ENCODE results near the gene LIN54.

LIN54 gene

GRCh38 chr4:82965763-82966162 lies 44.9 kb downstream of the LIN54 start:
- no peak for TF ChIP-seq Cebpa-rat (IDR thresholded peaks at IDR 0.05)
- no peak overlapping the region for H3K4me3 ChIP-seq
- no peak overlapping the region for H3K4me2 ChIP-seq
- no peaks in the 10 kb centered on the region for H3K4me1 ChIP-seq
- peaks cover 11% of the 10 kb centered on the region; the same call in 1 of the 2 replicates for H3K9me3 ChIP-seq
- peaks cover 83% of the 10 kb centered on the region for H3K36me3 ChIP-seq
- H4K20me1 ChIP-seq: no peaks in the 10 kb centered on the region
- no peaks in the 10 kb centered on the region for H3K27me3 ChIP-seq
- H3K27ac ChIP-seq: no peak overlapping the region
- H3K9ac ChIP-seq: no peak overlapping the region

DNA sequence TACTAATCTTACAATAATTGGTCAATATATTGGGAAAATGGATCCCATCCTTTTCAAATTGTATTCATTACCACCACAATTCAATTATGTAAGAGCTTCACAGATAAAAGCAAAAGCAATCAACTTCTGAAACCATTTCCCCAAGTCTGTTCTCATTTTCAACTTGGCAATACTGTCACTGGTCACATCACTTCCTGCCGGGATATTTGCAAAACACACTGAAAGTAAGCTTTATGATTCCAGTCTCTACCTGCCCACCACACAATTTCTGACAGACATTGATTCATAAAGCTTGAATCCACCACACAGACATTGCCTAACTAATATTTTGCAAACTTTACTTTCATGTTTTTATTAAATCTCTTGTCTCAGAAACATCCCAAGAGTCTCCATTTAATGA lies 53.6 kb downstream of the LIN54 start:
- H3K27me3 ChIP-seq: no peaks in the 10 kb centered on the region
- H3K9ac ChIP-seq: no peak overlapping the region
- H3K36me3 ChIP-seq: peaks cover 81% of the 10 kb centered on the region
- no peaks in the 10 kb centered on the region for H3K4me1 ChIP-seq
- H3K9me3 ChIP-seq: peaks cover 5% of the 10 kb centered on the region; the same call in 1 of the 2 replicates
- H3K27ac ChIP-seq: no peak overlapping the region
- H3K4me2 ChIP-seq: no peak overlapping the region
- H3K4me3 ChIP-seq: no peak overlapping the region
- no peak for TF ChIP-seq Cebpa-rat (IDR thresholded peaks at IDR 0.05)
- H4K20me1 ChIP-seq: no peaks in the 10 kb centered on the region

- Histone ChIP-seq H3K36me3 (peaks cover 69% of the 10 kb centered on the region), H3K27ac (no peak overlapping the region), H3K4me3 (no peak overlapping the region), H3K9ac (no peak overlapping the region), H3K27me3 (no peaks in the 10 kb centered on the region), H3K4me1 (no peaks in the 10 kb centered on the region), H3K4me2 (no peak overlapping the region), H3K9me3 (peaks cover 5% of the 10 kb centered on the region; the same call in 1 of the 2 replicates), H4K20me1 (no peaks in the 10 kb centered on the region)
- TF ChIP-seq Cebpa-rat (IDR thresholded peaks at IDR 0.05): no peak
Measured at GRCh38 chr4:82954212-82954611, 56.4 kb downstream of the LIN54 start.

GRCh38 chr4:82951196-82951595 lies 59.4 kb downstream of the LIN54 start:
- H3K27ac ChIP-seq: no peak overlapping the region
- no peak for TF ChIP-seq Cebpa-rat (IDR thresholded peaks at IDR 0.05)
- no peak overlapping the region for H3K4me2 ChIP-seq
- peaks cover 5% of the 10 kb centered on the region; the same call in 1 of the 2 replicates for H3K9me3 ChIP-seq
- no peak overlapping the region for H3K9ac ChIP-seq
- no peak overlapping the region for H3K4me3 ChIP-seq
- H4K20me1 ChIP-seq: no peaks in the 10 kb centered on the region
- no peaks in the 10 kb centered on the region for H3K27me3 ChIP-seq
- peaks cover 53% of the 10 kb centered on the region for H3K36me3 ChIP-seq
- H3K4me1 ChIP-seq: no peaks in the 10 kb centered on the region

- Histone ChIP-seq H3K9ac (no peak overlapping the region), H3K4me1 (no peaks in the 10 kb centered on the region), H4K20me1 (no peaks in the 10 kb centered on the region), H3K36me3 (peaks cover 60% of the 10 kb centered on the region), H3K27me3 (no peaks in the 10 kb centered on the region), H3K4me3 (no peak overlapping the region), H3K9me3 (peaks cover 5% of the 10 kb centered on the region; the same call in 1 of the 2 replicates), H3K4me2 (no peak overlapping the region), H3K27ac (no peak overlapping the region)
- no peak for TF ChIP-seq Cebpa-rat (IDR thresholded peaks at IDR 0.05)
Measured at GRCh38 chr4:82948647-82949204, 61.9 kb downstream of the LIN54 start.

GRCh38 chr4:82947498-82947897 lies 63.1 kb downstream of the LIN54 start:
- H3K36me3 ChIP-seq: peaks cover 58% of the 10 kb centered on the region
- H3K9me3 ChIP-seq: no peaks in the 10 kb centered on the region
- no peaks in the 10 kb centered on the region for H3K27me3 ChIP-seq
- no peaks in the 10 kb centered on the region for H3K4me1 ChIP-seq
- no peak overlapping the region for H3K9ac ChIP-seq
- no peak for TF ChIP-seq Cebpa-rat (IDR thresholded peaks at IDR 0.05)
- H3K27ac ChIP-seq: no peak overlapping the region
- H3K4me3 ChIP-seq: no peak overlapping the region
- H3K4me2 ChIP-seq: no peak overlapping the region
- H4K20me1 ChIP-seq: no peaks in the 10 kb centered on the region

DNA sequence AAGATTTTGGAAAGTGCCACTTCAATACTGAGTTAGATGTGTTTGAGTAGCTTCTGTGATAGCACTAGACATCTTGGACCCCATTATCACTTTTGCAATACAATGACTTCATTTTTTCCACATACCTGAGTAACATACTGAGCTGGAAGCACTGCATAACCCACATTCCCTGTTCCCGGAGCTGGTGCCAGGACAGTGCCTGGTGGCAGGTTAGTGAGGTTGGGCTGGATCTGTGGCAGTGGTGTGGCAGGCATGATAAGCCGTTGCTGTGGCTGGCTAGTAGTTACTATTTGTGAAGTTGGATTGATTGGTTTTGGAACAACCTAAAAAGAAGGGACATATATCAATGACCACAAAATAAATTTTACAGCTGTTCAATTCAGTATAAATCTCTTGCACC lies 71.2 kb downstream of the LIN54 start:
- Histone ChIP-seq H3K27ac (no peak overlapping the region), H3K9me3 (no peaks in the 10 kb centered on the region), H3K36me3 (peaks cover 92% of the 10 kb centered on the region), H3K27me3 (no peaks in the 10 kb centered on the region), H3K9ac (no peak overlapping the region), H3K4me3 (no peak overlapping the region), H3K4me1 (no peaks in the 10 kb centered on the region), H4K20me1 (no peaks in the 10 kb centered on the region), H3K4me2 (no peak overlapping the region)
- no peak for TF ChIP-seq Cebpa-rat (IDR thresholded peaks at IDR 0.05)

- Histone ChIP-seq H3K27ac (no peak overlapping the region), H3K4me1 (no peaks in the 10 kb centered on the region), H3K4me2 (no peak overlapping the region), H3K9me3 (no peaks in the 10 kb centered on the region), H3K27me3 (no peaks in the 10 kb centered on the region), H4K20me1 (no peaks in the 10 kb centered on the region), H3K9ac (no peak overlapping the region), H3K4me3 (no peak overlapping the region), H3K36me3 (peaks cover 95% of the 10 kb centered on the region)
- no peak for TF ChIP-seq Cebpa-rat (IDR thresholded peaks at IDR 0.05)
Measured at GRCh38 chr4:82934441-82934840, 76.2 kb downstream of the LIN54 start.

DNA sequence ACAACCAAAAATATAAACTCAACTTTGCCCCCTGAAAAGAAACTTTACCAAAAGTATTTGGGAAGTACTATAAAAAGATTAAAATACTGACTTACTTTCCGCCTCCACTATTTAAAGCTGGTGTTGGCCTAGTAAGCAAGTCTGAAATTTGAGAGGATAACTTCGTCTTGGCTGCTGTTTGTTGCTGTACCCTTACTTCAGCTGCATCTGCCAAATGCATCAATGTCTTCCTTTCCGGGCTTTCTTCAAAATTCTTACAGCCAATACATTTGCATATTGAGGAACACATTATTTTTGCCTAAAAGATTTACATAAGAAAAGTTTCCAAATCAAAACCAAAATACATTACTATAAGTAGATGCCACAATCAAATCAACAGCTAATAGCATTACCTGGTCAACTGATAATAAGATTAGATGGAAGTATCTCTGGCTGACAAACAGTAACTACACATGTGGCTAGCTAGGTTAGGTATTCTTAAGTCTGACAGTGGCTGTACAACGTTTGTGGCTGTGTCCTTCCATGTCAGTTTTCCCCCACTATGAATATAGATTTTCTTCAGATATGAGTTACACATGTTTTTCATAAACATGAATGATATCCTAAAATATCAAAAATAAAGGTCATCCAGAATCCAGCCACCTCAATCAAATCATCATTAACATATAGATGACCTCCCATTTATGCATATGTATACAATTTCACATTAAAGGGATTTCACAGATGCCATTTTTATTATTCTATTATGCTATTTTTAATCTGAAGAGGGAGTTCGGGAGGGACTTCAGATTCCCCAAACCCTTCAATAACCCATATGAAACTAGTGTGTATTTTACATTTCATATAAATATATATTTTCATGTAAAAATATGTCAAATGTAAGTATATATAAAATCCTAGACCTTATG lies 79.5 kb downstream of the LIN54 start:
- no peaks in the 10 kb centered on the region for H3K9me3 ChIP-seq
- no peak overlapping the region for H3K9ac ChIP-seq
- H3K27ac ChIP-seq: no peak overlapping the region
- peaks cover 84% of the 10 kb centered on the region for H3K36me3 ChIP-seq
- H4K20me1 ChIP-seq: no peaks in the 10 kb centered on the region
- H3K4me1 ChIP-seq: no peaks in the 10 kb centered on the region
- H3K4me3 ChIP-seq: no peak overlapping the region
- H3K27me3 ChIP-seq: no peaks in the 10 kb centered on the region
- no peak overlapping the region for H3K4me2 ChIP-seq
- no peak for TF ChIP-seq Cebpa-rat (IDR thresholded peaks at IDR 0.05)

DNA sequence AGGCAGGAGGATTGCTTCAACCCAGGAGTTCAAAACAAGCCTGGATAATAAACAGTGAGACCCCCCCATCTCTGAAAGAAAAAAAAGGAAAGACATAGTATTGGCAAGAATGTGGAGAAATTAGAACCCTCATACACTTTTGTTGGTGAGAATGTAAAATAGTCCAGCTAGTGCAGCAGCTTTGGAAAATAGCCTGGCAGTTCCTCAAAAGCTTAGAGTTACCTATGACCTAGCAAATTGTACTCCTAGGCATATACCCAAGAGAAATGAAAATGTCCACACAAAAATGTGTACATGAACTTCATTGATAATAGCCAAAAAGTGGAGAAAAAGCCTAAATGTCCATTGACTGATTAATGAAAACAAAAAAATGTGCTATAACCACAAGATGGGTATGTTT lies 88.8 kb downstream of the LIN54 start:
- Histone ChIP-seq H4K20me1 (no peaks in the 10 kb centered on the region), H3K9ac (no peak overlapping the region), H3K27ac (no peak overlapping the region), H3K4me2 (no peak overlapping the region), H3K9me3 (no peaks in the 10 kb centered on the region), H3K36me3 (peaks cover 38% of the 10 kb centered on the region), H3K27me3 (no peaks in the 10 kb centered on the region), H3K4me1 (no peaks in the 10 kb centered on the region), H3K4me3 (no peak overlapping the region)
- TF ChIP-seq Cebpa-rat (IDR thresholded peaks at IDR 0.05): no peak

All from BLaER1 (cell line).